ENCODE measurements around the gene GALNT6. TPM values are rescaled to one million over a fixed set of nuclear protein-coding genes. Genes with fewer than 3 reads are reported as not detected.
"Not testable (repeated sequence)": the region's sequence is repeated elsewhere in the genome, so short reads cannot be mapped to it uniquely, and the experiment has no call there.

The GALNT6 gene
- polyA plus RNA-seq, 1 experiment = 47.1 TPM

GRCh38 chr12:51341251-51342007, 49.8 kb downstream of the GALNT6 start:
- TF ChIP-seq, protein P1, sequence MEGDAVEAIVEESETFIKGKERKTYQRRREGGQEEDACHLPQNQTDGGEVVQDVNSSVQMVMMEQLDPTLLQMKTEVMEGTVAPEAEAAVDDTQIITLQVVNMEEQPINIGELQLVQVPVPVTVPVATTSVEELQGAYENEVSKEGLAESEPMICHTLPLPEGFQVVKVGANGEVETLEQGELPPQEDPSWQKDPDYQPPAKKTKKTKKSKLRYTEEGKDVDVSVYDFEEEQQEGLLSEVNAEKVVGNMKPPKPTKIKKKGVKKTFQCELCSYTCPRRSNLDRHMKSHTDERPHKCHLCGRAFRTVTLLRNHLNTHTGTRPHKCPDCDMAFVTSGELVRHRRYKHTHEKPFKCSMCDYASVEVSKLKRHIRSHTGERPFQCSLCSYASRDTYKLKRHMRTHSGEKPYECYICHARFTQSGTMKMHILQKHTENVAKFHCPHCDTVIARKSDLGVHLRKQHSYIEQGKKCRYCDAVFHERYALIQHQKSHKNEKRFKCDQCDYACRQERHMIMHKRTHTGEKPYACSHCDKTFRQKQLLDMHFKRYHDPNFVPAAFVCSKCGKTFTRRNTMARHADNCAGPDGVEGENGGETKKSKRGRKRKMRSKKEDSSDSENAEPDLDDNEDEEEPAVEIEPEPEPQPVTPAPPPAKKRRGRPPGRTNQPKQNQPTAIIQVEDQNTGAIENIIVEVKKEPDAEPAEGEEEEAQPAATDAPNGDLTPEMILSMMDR (IDR thresholded peaks at IDR 0.05; ENCODE audit: insufficient read depth, low read depth, low read length) = peak; percentile 98
- DNase-seq (ENCODE audit: low read depth) = peak; percentile 28
- no peaks in the 10 kb centered on the region for H3K27me3 ChIP-seq (ENCODE audit: control insufficient read depth, insufficient read depth, low read length)
- ChIA-PET POLR2A (no interaction called here), CTCF (interaction anchor here (0.6 to 2.7 kb wide), 51 partner anchors 9 to 1000 kb away, joined by 3 to 35 read pairs (median 4); partner anchors contain the start of genes CSRNP2, POU6F1, SLC11A2 and SMAGP)
- no peak overlapping the region for H3K4me3 ChIP-seq (ENCODE audit: low read depth, low read length)
- no peaks in the 10 kb centered on the region for H3K36me3 ChIP-seq (ENCODE audit: control insufficient read depth, insufficient read depth, low read length)

DNA sequence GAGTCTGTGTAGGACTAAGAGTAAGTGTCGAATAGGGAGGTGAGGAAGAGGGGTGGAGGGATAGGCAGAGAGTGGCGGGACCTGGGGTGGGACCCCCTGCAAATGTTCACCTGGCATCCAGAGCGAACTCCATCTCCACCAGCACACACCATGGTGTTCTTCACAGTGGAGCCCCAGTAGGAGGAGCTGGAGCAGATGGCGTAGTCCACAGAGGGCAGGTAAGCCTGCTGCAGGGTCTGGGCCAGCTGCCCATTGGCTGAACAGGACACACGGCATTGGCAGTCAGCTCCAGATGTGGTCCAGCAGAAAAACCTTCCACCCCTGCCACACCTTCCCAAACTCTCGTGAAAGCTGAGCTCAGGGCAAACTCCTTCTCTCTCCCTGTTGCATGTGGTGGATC, 51.5 kb downstream of the GALNT6 start:
- TF ChIP-seq, protein P1 (IDR thresholded peaks at IDR 0.05; ENCODE audit: insufficient read depth, low read depth, low read length) = no peak
- Histone ChIP-seq H3K4me3 (ENCODE audit: low read depth, low read length) (no peak overlapping the region), H3K36me3 (ENCODE audit: control insufficient read depth, insufficient read depth, low read length) (no peaks in the 10 kb centered on the region), H3K27me3 (ENCODE audit: control insufficient read depth, insufficient read depth, low read length) (no peaks in the 10 kb centered on the region)
- no peak for DNase-seq (ENCODE audit: low read depth)
- POLR2A ChIA-PET = no interaction called here
- CTCF ChIA-PET = interaction anchor here (1.4 to 2.4 kb wide), 5 partner anchors 8 to 88 kb away, joined by 3 to 35 read pairs (median 15); partner anchors contain the start of gene SMAGP

DNA sequence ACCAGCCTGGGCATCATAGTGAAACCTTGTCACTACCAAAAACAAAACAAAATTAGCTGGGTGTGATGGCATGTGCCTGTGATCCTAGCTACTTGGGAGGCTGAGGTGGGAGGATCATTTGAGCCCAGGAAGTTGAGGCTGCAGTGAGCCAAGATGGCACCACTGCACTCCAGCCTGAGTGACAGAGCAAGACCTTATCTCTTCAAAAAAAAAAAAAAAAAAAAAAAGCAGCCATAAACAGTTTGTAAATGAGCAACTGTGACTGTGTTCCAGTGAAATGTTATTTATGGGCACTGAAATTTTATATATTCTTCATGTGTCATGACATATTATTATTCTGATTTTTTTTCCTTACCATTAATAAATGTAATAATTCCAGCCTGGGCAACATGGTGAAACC, 53.9 kb downstream of the GALNT6 start:
- H3K27me3 ChIP-seq (ENCODE audit: control insufficient read depth, insufficient read depth, low read length); POLR2A ChIA-PET; H3K36me3 ChIP-seq (ENCODE audit: control insufficient read depth, insufficient read depth, low read length); H3K4me3 ChIP-seq (ENCODE audit: low read depth, low read length); DNase-seq (ENCODE audit: low read depth): not testable (repeated sequence)
- CTCF ChIA-PET = interaction anchor here (0.6 to 1.0 kb wide), 2 partner anchors 68 to 538 kb away, joined by 3 to 4 read pairs; no protein-coding TSS in a partner anchor

- TF ChIP-seq, protein P1 (IDR thresholded peaks at IDR 0.05; ENCODE audit: insufficient read depth, low read depth, low read length) = no peak
- Histone ChIP-seq H3K27me3 (ENCODE audit: control insufficient read depth, insufficient read depth, low read length) (no peaks in the 10 kb centered on the region), H3K4me3 (ENCODE audit: low read depth, low read length) (no peak overlapping the region), H3K36me3 (ENCODE audit: control insufficient read depth, insufficient read depth, low read length) (no peaks in the 10 kb centered on the region)
- POLR2A ChIA-PET = no interaction called here
- CTCF ChIA-PET = interaction anchor here (1.1 kb wide), 1 partner anchor 14 kb away, joined by 3 read pairs; no protein-coding TSS in a partner anchor
- no peak for DNase-seq (ENCODE audit: low read depth)
Measured at GRCh38 chr12:51335931-51336330, 55.3 kb downstream of the GALNT6 start.

DNA sequence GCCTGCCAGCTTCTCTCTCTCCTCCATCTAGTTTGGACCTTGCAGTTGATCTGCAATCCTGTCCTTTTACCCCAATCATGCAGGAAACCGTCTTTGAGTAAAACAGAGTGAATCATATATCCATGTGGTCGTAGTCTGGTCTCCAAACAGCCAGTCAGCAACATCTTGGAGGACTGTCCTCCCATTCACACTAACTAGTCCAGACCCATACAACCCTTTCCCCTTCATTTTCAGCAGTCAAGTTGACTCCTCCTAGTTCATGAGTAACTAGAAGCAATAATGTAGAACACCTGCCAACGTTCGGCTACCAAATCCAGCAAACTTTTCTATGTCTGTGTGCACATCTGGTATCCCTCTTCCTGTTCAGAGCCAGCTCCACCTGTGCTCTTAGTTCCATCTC, 56.4 kb downstream of the GALNT6 start:
- ChIA-PET POLR2A (no interaction called here), CTCF (no interaction called here)
- DNase-seq (ENCODE audit: low read depth) = no peak

More for the DNA sequence above, 56.4 kb downstream of the GALNT6 start:
- Histone ChIP-seq H3K36me3 (ENCODE audit: control insufficient read depth, insufficient read depth, low read length) (no peaks in the 10 kb centered on the region), H3K27me3 (ENCODE audit: control insufficient read depth, insufficient read depth, low read length) (no peaks in the 10 kb centered on the region), H3K4me3 (ENCODE audit: low read depth, low read length) (no peak overlapping the region)
- TF ChIP-seq, protein P1 (IDR thresholded peaks at IDR 0.05; ENCODE audit: insufficient read depth, low read depth, low read length) = no peak
